Measurements from ENCODE around the gene HMCN1. TPM values are rescaled to one million over a fixed set of nuclear protein-coding genes. Genes with fewer than 3 reads are reported as not detected.
A peak's percentile ranks its signal among the peaks of the same experiment; 100 is the strongest.

Gene HMCN1
- total RNA-seq, 6 donors from 2014 or later: 15.7 to 43.3 (median 27.2) TPM

- Histone ChIP-seq H3K9me3 (no peaks in the 10 kb centered on the region), H3K36me3 (no peaks in the 10 kb centered on the region), H3K4me3 (no peak overlapping the region), H3K27me3 (no peaks in the 10 kb centered on the region), H3K27ac (no peak overlapping the region), H3K4me1 (no peaks in the 10 kb centered on the region)
- TF ChIP-seq POLR2AphosphoS5 (IDR thresholded peaks at IDR 0.05) (no peak), EP300 (IDR thresholded peaks at IDR 0.05) (no peak), CTCF (IDR thresholded peaks at IDR 0.05) (no peak), POLR2A (IDR thresholded peaks at IDR 0.05) (no peak)
- ATAC-seq (ENCODE audit: low FRiP score in 2 of 2): no peak
- no peak for DNase-seq
- WGBS, 2 donors: 84 to 89% methylated on average over 4 of the region's 4 CpGs
These were observed 208.8 kb downstream of the HMCN1 start for GRCh38 chr1:185942961-185943360.

GRCh38 chr1:185956881-185957280, 222.7 kb downstream of the HMCN1 start:
- Histone ChIP-seq H3K27me3 (no peaks in the 10 kb centered on the region), H3K27ac (no peak overlapping the region), H3K4me1 (peaks cover 0 to 14% (median 8%) of the 10 kb centered on the region in 4 donors), H3K9me3 (no peaks in the 10 kb centered on the region), H3K36me3 (no peaks in the 10 kb centered on the region), H3K4me3 (no peak overlapping the region)
- WGBS, 2 donors: 47 to 87% methylated on average over 1 of the region's 1 CpG
- DNase-seq (no peak), ATAC-seq (ENCODE audit: low FRiP score in 2 of 2) (peak in 1 of 2 donors; percentile 54)
- TF ChIP-seq CTCF (IDR thresholded peaks at IDR 0.05): no peak
- TF ChIP-seq EP300 (IDR thresholded peaks at IDR 0.05): no peak
- no peak for TF ChIP-seq POLR2AphosphoS5 (IDR thresholded peaks at IDR 0.05)
- TF ChIP-seq POLR2A (IDR thresholded peaks at IDR 0.05): no peak

- ATAC-seq (ENCODE audit: low FRiP score in 2 of 2) (peak in 1 of 2 donors; percentile 20), DNase-seq (no peak)
- no peak overlapping the region for H3K4me3 ChIP-seq
- no peaks in the 10 kb centered on the region for H3K9me3 ChIP-seq
- no peaks in the 10 kb centered on the region for H3K36me3 ChIP-seq
- H3K27me3 ChIP-seq: no peaks in the 10 kb centered on the region
- 76% methylated on average over 3 of the region's 3 CpGs for WGBS, 2 donors
- peaks cover 0 to 16% (median 8%) of the 10 kb centered on the region in 4 donors for H3K4me1 ChIP-seq
- no peak for TF ChIP-seq POLR2AphosphoS5 (IDR thresholded peaks at IDR 0.05)
- no peak for TF ChIP-seq EP300 (IDR thresholded peaks at IDR 0.05)
- TF ChIP-seq CTCF (IDR thresholded peaks at IDR 0.05): no peak
- TF ChIP-seq POLR2A (IDR thresholded peaks at IDR 0.05): no peak
- H3K27ac ChIP-seq: no peak overlapping the region
These were observed 223.5 kb downstream of the HMCN1 start for GRCh38 chr1:185957441-185958363.

- 64 to 71% methylated on average over 5 of the region's 5 CpGs for WGBS, 2 donors
These were observed 226.5 kb downstream of the HMCN1 start for GRCh38 chr1:185960422-185961321.

More at GRCh38 chr1:185960422-185961321, 226.5 kb downstream of the HMCN1 start:
- H3K27me3 ChIP-seq: no peaks in the 10 kb centered on the region
- H3K27ac ChIP-seq: no peak overlapping the region
- ATAC-seq (ENCODE audit: low FRiP score in 2 of 2) (peak in 1 of 2 donors; percentile 88), DNase-seq (no peak)
- H3K4me1 ChIP-seq: peaks cover 0 to 16% (median 8%) of the 10 kb centered on the region in 4 donors
- TF ChIP-seq CTCF (IDR thresholded peaks at IDR 0.05) (no peak), EP300 (IDR thresholded peaks at IDR 0.05) (no peak), POLR2AphosphoS5 (IDR thresholded peaks at IDR 0.05) (no peak), POLR2A (IDR thresholded peaks at IDR 0.05) (no peak)
- H3K4me3 ChIP-seq: no peak overlapping the region
- no peaks in the 10 kb centered on the region for H3K36me3 ChIP-seq
- no peaks in the 10 kb centered on the region for H3K9me3 ChIP-seq

Measured in upper lobe of left lung (tissue), 6 donors.